SU-DHL-6 (cell line): ENCODE results near the gene GUSB.

Experiments
- H2AFZ ChIP-seq: fragments of 200-600 bp; sonication (generic); 2 replicates; pipeline ENCODE4 v1.6.1; 2014; ENCODE audit warnings: low read depth, mild to moderate bottlenecking, moderate library complexity, mixed read lengths, antibody characterized with exemption, low read length; ENCODE audit not compliant: severe bottlenecking
- H3F3A ChIP-seq: fragments of 200-600 bp; shearing (Covaris generic); 2 replicates; pipeline ENCODE4 v1.6.0; 2016; ENCODE audit warnings: antibody characterized with exemption, mild to moderate bottlenecking; ENCODE audit not compliant: insufficient read depth
- H3K27ac ChIP-seq: fragments of 200-600 bp; sonication (generic); 2 replicates; pipeline ENCODE4 v1.5.1; 2016; ENCODE audit warnings: low read depth, mild to moderate bottlenecking, low read length, moderate library complexity, mixed read lengths
- H3K27me3 ChIP-seq: fragments of 200-600 bp; sonication (generic), shearing (Covaris generic); 2 replicates; pipeline ENCODE4 v1.6.0; 2014; ENCODE audit warnings: mild to moderate bottlenecking, low read length
- H3K36me3 ChIP-seq: fragments of 200-600 bp; sonication (generic); 2 replicates; pipeline ENCODE4 v1.6.1; 2014; ENCODE audit warnings: mild to moderate bottlenecking, low read length, mixed read lengths
- H3K4me2 ChIP-seq: fragments of 300-600, 200-600 bp; shearing (Covaris generic), sonication (generic); 2 replicates; pipeline ENCODE4 v1.6.0; 2014; ENCODE audit warnings: low read length, low read depth, mild to moderate bottlenecking; ENCODE audit not compliant: poor library complexity, severe bottlenecking
- H3K4me3 ChIP-seq: fragments of 200-600 bp; sonication (generic); 2 replicates; pipeline ENCODE4 v1.5.1; 2014; ENCODE audit warnings: antibody characterized with exemption, low read length, mild to moderate bottlenecking, mixed read lengths; ENCODE audit not compliant: insufficient read depth, poor library complexity, severe bottlenecking
- H3K79me2 ChIP-seq: fragments of 200-600 bp; sonication (generic); 2 replicates; pipeline ENCODE4 v1.6.1; 2014; ENCODE audit warnings: mild to moderate bottlenecking, low read length, moderate library complexity; ENCODE audit not compliant: insufficient read depth
- H3K9ac ChIP-seq: fragments of 200-600 bp; sonication (generic); 2 replicates; pipeline ENCODE4 v1.7.0; 2014; ENCODE audit warnings: mild to moderate bottlenecking, low read length
- H3K9me2 ChIP-seq: fragments of 200-600 bp; sonication (generic); replicated peaks from 2 replicates; pipeline ENCODE4 v1.6.1; 2014; ENCODE audit warnings: low read length; ENCODE audit not compliant: insufficient read depth
- H3K9me3 ChIP-seq: fragments of 200-600 bp; sonication (generic); 2 replicates; pipeline ENCODE4 v1.6.1; 2014; ENCODE audit warnings: low read length, mixed read lengths; ENCODE audit not compliant: insufficient read depth
- H4K20me1 ChIP-seq: fragments of 200-600 bp; sonication (generic); 2 replicates; pipeline ENCODE4 v1.6.1; 2014; ENCODE audit warnings: low read depth, mild to moderate bottlenecking, antibody characterized with exemption, low read length, moderate library complexity, mixed read lengths
- EZH2phosphoT487 ChIP-seq: fragments of 200-600 bp; sonication (generic), shearing (Covaris generic); conservative IDR thresholded peaks from 2 replicates; pipeline ENCODE4 v1.6.1; 2018; ENCODE audit warnings: mild to moderate bottlenecking, antibody characterized with exemption, low read length, moderate library complexity, mixed read lengths
- TF ChIP-seq, protein P1 (sequence below): fragments of 200-600 bp; sonication (generic); IDR thresholded peaks from one replicate; pipeline ENCODE4 v1.5.1; 2017; ENCODE audit warnings: antibody characterized with exemption, mild to moderate bottlenecking, low read length, moderate library complexity; ENCODE audit not compliant: insufficient read depth, poor library complexity, severe bottlenecking

The GUSB gene

DNA sequence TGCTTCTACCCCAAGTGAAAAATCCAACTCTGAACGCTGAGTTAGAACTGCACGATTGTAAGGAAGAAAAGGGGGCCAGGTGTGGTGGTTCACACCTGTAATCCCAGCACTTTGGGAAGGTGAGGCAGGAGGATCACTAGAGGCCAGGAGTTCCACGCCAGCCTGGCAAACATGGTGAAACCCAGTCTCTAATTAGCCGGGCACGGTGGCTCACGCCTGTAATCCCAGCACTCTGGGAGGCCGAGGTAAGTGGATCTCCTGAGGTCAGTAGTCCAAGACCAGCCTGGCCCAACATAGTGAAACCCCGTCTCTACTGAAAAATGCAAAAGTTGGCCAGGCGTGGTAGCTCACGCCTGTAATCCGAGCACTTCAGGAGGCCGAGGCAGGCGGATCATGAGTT is 9.0 kb downstream of the GUSB start:
- H3K9me3 ChIP-seq, result no peaks in the 10 kb centered on the region
- H3K79me2 ChIP-seq, result no peaks in the 10 kb centered on the region
- no peak overlapping the region for H3K4me3 ChIP-seq
- H3F3A ChIP-seq, result no peaks in the 10 kb centered on the region
- TF ChIP-seq, protein P1, sequence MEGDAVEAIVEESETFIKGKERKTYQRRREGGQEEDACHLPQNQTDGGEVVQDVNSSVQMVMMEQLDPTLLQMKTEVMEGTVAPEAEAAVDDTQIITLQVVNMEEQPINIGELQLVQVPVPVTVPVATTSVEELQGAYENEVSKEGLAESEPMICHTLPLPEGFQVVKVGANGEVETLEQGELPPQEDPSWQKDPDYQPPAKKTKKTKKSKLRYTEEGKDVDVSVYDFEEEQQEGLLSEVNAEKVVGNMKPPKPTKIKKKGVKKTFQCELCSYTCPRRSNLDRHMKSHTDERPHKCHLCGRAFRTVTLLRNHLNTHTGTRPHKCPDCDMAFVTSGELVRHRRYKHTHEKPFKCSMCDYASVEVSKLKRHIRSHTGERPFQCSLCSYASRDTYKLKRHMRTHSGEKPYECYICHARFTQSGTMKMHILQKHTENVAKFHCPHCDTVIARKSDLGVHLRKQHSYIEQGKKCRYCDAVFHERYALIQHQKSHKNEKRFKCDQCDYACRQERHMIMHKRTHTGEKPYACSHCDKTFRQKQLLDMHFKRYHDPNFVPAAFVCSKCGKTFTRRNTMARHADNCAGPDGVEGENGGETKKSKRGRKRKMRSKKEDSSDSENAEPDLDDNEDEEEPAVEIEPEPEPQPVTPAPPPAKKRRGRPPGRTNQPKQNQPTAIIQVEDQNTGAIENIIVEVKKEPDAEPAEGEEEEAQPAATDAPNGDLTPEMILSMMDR, result no peak
- TF ChIP-seq EZH2phosphoT487, result no peak
- H3K9me2 ChIP-seq, result no peaks in the 10 kb centered on the region
- no peaks in the 10 kb centered on the region; the same call in 1 of the 2 replicates for H3K36me3 ChIP-seq
- H3K27ac ChIP-seq, result no peak overlapping the region
- H2AFZ ChIP-seq, result no peak overlapping the region
- no peak overlapping the region for H3K9ac ChIP-seq
- no peak overlapping the region for H3K4me2 ChIP-seq
- H4K20me1 ChIP-seq, result no peaks in the 10 kb centered on the region
- no peaks in the 10 kb centered on the region for H3K27me3 ChIP-seq

DNA sequence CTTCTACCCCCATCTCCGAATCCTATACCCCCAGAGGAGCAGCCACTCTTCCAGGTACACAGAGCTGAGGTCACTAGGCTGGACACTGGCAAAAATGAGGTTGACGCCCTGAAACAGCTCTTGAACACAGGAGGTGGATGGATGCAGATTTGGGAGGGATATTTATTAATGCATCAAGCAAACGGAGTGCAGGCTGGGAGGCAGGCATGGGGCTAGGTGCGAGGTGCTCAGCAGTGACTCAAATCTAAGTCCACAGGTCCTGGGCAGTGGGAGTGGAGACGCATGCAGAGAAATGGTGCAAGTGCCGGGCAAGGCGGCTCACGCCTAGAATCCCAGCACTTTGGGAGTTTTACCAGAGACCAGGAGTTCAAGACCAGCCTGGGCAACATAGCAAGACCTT is 11.0 kb downstream of the GUSB start:
- peaks cover 6% of the 10 kb centered on the region; the same call in 1 of the 2 replicates for H3K36me3 ChIP-seq
- no peak overlapping the region for H3K4me2 ChIP-seq
- no peaks in the 10 kb centered on the region for H4K20me1 ChIP-seq
- H3K9me3 ChIP-seq, result no peaks in the 10 kb centered on the region
- H3K9ac ChIP-seq, result no peak overlapping the region
- no peaks in the 10 kb centered on the region for H3K9me2 ChIP-seq
- TF ChIP-seq, protein P1, result no peak
- no peak for TF ChIP-seq EZH2phosphoT487
- H2AFZ ChIP-seq, result no peak overlapping the region
- no peak overlapping the region for H3K27ac ChIP-seq
- H3F3A ChIP-seq, result no peaks in the 10 kb centered on the region
- no peak overlapping the region for H3K4me3 ChIP-seq
- no peaks in the 10 kb centered on the region for H3K27me3 ChIP-seq
- H3K79me2 ChIP-seq, result no peaks in the 10 kb centered on the region

DNA sequence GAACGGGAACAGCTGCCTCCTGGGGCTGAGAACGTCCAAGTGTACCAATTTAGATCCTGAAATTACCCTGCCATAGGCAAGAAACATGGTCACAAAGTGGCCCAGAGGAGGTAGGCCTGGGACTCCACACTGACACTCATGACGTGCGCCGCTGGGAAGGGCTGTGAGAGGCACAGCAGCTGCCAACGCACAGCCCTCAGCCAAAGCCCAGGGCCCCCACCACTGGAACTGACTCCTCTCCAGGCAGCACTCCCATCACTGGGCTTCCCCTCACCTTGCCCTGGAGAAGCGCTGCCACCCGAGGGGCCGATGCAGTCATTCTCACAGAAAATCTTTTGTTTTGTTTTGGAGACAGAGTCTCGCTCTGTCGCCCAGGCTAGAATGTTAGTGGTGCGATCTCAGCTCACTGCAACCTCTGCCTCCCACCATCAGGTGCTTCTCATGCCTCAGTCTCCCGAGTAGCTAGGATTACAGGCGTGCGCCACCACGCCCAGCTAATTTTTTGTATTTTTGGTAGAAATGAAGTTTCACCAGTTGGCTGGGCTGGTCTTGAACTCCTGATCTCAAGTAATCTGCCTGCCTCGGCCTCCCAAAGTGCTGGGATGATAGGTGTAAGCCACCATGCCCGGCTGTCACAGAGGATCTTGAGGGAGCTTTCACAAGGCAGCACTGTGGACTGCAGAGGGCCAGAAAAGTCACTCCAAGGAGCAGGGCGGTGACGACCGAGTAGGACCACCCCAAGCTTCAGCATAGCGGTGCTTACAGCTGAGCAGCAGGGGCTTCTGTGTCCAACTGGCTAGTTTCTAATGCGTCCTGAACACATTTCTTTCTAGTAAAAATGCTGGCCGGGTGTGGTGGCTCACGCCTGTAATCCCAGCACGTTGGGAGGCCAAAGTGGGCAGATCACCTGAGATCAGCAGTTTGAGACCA is 13.5 kb downstream of the GUSB start:
- H3K79me2 ChIP-seq, result no peaks in the 10 kb centered on the region

More for the DNA sequence above, 13.5 kb downstream of the GUSB start:
- Histone ChIP-seq H3K36me3 (peaks cover 24% of the 10 kb centered on the region), H3K27me3 (no peaks in the 10 kb centered on the region), H3K27ac (no peak overlapping the region), H3F3A (no peaks in the 10 kb centered on the region), H2AFZ (no peak overlapping the region), H3K9me3 (no peaks in the 10 kb centered on the region), H3K9ac (no peak overlapping the region), H4K20me1 (no peaks in the 10 kb centered on the region), H3K4me3 (no peak overlapping the region), H3K9me2 (no peaks in the 10 kb centered on the region), H3K4me2 (no peak overlapping the region)
- TF ChIP-seq EZH2phosphoT487, result no peak
- TF ChIP-seq, protein P1, result no peak
